HG02884 (cell line): Measurements from ENCODE around the gene CAPN2.
"Not testable (repeated sequence)": the region's sequence is repeated elsewhere in the genome, so short reads cannot be mapped to it uniquely, and the experiment has no call there.

Experiments used
- ATAC-seq: cut with Tn5 transposase; IDR thresholded peaks from one replicate; pipeline ENCODE4 v1.9.1; 2021; ENCODE audit warnings: mild to moderate bottlenecking, moderate library complexity; ENCODE audit not compliant: unreplicated experiment

CAPN2 gene

DNA sequence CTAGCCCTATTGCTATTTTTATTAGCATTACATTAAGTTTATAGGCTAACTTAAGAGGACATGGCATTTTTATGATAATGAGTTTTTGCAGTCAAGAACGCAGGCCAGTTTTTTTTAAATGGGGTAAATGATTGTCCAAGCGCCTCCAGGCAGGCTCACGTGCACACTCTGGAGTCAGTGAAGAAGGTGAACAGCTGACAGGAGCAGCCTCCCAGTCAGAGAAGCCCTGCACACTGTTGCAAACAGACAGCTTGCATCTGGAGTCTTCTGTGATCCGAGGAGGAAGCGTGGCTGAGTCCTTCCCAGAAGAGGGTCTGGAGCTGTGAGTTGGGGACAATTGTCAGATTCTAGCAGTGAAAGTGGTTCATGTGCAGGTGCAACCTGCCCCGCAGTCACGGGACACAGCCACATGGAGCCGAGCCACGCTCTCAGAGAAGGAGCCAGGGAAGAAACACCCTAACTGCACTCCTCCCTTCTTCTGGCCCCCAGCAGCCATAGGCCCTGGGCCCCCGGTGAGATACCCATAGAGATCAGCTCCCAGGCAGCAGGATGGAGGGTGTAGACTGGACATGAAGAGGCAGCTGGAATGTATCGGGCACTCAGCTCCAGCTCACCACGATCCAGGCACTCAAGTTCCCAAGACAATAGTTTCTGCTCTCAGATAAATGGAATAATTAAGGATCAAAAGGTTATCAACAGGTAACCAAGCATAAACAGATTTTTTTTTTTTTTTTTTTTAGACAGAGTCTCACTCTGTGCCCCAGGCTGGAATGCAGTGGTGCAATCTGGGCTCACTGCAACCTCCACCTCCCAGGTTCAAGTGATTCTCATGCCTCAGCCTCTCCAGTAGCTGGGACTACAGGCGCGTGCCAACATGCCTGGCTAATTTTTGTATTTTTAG is 26.4 kb downstream of the CAPN2 start:
- no peak for ATAC-seq

DNA sequence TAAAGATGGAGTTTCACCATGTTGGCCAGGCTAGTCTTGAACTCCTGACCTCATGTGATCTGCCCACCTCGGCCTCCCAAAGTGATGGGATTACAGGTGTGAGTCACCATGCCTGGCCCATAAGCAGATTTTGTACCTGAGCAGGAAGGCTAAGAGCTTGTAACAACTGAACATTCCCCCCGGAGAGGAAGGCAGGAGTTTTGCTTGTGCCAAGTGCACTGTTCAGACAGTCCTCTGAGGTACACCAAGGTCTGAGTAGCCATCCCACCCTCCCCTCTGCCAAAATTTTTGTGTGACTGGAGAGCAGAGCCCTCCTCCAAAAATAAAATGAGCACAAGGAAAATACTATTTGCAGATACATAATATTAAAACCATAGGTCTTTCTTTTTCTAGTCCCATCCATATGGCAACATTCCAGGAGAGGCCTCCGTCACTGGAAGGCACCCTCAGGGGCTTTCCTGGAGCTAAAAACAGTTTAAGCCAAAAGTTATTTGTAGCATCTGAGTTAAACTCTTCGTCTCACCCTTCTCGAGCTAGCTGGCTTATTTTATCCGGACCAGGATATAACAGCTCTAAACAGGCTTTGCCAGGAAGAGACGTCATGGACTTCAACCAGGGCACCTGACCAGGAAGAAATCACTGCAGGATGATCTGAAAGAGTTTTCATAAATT is 27.2 kb downstream of the CAPN2 start:
- ATAC-seq = no peak

GRCh38 chr1:223740038-223740736 is 27.8 kb downstream of the CAPN2 start:
- not testable (repeated sequence) for ATAC-seq

DNA sequence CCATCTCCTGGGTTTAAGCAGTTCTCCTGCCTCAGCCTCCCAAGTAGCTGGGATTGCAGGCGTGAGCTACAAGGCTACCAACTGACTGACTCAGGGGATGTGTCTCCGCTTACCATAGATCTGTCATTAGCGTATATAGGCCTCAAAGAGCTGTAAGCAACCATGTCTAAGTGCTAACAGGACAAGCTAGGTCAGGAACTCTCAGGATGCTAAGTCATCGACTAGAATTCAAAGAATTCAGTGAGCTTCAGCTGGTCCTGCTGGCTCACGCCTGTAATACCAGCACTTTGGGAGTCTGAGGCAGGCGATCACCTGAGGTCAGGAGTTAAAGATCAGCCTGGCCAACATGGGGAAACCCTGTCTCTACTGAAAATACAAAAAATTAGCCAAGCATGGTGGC is 29.5 kb downstream of the CAPN2 start:
- ATAC-seq = no peak

- ATAC-seq = no peak
Observed at GRCh38 chr1:223742856-223743517, 30.6 kb downstream of the CAPN2 start.

GRCh38 chr1:223745731-223746130 is 33.4 kb downstream of the CAPN2 start:
- no peak for ATAC-seq

DNA sequence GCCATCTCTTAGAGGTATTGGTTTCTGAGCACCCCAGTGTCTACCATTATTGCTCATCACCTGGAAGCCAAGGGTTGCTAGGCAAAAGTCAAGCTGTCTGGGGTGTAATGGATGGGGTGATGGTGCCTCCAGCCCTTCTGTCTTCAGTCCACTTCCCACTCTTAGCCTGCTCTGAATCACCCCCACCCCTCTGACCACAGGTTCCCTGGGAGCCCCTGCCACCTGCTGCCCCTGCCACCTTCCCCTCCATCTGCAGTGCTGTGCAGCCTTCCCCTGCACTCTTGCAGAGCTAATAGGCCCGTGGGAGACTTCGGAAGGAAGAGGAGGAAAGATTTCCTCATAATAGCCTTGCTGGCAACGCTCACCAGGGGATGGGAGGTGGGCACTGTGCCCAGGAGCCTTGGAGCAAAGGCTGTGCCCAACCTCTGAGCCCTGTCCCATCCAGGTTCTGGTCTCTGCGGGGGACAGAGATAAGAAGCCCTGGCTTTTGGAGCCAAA is 35.5 kb downstream of the CAPN2 start:
- no peak for ATAC-seq

DNA sequence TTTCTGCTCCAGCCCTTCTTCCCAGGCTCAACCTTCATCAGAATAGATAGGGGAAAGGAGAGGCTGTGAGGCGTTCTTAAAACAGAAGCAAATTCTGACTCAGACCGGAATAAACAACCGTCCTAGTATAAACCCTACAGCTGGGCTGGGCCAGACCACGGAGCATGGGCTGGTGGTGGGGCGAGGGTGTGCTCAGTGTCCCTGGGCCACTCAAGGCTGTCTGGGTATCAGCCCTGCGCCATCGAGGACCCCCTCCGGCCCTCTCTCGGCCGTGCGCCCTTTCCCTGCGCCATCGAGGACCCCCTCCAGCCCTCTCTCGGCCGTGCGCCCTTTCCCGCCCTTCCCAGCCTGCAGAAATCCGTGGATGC is 36.0 kb downstream of the CAPN2 start:
- peak; percentile 60 for ATAC-seq

DNA sequence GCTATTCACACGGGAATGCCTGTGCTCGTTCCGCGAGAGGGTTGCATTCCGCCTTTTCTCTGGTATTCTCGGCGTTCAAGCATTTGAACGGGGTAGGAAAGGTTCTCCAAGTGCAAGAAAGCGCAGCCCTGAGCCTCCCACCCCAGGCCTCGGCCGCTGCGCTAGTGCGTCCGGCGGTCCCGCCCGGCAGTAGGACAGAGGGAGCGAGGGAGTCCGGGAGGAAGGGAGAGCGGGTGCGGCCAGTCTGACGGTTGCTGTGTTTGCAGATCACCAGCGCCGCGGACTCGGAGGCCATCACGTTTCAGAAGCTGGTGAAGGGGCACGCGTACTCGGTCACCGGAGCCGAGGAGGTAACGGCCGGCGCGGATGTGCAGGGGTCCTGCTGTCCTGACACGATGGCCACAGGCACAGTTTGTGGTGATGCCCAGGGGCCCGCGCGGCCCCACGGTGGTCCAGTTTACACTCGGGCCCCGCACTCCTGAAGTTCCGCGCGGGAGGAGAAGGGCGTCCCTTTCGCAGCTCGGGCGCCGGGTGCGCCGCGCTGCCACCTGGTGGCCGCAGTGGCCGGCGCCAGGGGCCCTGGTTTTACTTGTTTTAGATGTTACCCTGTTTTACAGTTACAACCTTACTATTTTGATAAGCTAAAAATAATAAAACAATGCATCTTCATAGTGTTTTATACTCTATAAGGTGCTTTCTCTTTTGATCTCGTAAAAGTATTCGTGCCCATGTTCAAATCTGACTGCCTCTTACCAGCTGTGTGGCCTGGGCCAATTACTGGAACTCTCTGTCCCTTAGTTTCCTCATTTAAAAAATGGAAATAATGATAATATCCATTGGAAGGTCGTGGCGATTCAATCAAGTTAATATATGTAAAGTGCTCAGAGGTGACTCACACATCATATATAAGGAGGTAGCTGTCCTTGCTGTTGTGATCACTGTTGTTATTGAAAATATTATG is 36.7 kb downstream of the CAPN2 start:
- ATAC-seq = peak; percentile 77

- no peak for ATAC-seq
Observed at GRCh38 chr1:223750730-223751570, 38.6 kb downstream of the CAPN2 start.

- no peak for ATAC-seq
Observed at GRCh38 chr1:223751696-223752095, 39.4 kb downstream of the CAPN2 start.

- ATAC-seq = no peak
Observed at GRCh38 chr1:223752721-223753515, 40.6 kb downstream of the CAPN2 start.

DNA sequence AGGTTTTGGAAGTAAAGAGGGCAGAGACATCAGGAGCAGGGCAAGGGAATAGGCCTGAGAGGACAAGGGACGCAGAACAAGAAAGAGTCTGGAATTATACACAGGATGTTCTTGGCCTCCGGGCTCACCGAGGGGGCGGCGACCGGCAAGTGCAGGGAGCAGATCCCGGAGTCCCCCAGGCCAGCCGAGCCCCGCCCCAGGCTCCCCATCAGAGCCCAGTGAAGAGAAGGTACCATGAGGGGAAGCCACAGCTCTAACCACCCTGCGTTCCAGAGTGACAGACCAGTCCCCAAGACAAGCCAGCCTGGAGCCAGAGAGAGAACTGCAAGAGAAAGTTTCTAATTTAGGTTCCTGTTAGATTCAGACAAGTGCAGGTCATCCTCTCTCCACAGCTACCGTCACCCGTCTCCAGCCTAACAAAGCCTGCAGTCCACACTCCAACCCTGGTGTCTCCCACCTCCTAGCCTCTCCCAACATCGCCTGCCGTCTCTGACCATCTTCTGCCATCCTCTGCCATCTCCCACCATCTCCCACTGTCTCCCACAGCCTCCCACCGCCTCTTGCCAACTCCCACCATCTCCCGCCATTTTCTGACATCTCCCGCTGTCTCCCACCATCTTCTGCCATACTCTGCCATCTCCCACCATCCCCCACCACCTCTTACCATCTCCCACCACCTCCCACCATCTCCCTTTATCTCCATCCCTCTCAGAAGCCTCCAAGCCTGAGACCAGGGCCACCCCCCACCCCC is 42.5 kb downstream of the CAPN2 start:
- no peak for ATAC-seq

DNA sequence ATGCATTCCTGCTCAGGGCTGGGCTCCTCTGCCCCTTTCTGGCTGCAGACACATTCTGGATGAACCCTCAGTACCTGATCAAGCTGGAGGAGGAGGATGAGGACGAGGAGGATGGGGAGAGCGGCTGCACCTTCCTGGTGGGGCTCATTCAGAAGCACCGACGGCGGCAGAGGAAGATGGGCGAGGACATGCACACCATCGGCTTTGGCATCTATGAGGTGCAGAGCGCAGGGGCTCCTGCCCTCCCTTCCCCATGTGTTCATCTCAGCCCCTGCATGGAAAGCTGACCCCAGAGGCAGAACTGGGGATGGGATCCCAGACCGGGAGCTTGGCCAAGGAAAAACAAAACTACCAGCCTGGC is 43.1 kb downstream of the CAPN2 start:
- ATAC-seq = no peak

DNA sequence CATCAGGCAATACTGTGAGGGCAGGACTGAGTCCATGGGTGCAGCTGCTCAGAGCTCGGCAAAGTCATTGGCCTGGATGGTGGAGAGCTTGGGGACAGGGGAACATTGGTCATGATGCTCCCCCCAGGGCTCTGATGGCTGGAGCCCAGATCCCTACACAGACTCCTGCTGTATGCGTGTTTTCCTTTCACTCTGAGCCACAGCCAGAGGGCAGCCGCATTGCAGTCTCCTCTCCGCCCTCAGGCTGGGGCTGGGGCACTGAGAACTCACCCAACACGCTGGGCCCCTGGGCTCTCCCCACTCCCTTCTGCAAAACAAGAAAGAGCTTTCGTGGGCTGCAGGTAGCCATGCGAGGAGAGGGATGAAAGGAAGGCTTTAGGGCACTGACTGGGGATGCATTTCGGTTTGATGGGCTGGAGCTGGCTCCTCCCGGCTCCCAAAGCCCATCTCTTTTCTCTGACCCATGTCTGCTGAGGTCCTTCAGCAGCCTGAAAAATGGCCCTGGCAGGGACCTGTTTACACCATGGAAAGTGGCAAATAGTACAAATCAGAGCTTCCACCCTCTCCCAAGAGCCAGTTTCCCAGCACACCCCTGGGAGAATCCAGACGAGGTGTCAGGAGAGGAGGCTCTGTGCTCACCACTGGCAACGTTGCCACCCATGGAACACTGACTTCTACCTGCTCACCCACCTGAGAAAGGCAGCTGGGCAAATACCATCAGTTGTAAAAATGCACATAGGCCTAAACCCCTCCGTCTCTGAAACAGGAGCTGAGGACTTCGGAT is 43.8 kb downstream of the CAPN2 start:
- ATAC-seq = no peak

DNA sequence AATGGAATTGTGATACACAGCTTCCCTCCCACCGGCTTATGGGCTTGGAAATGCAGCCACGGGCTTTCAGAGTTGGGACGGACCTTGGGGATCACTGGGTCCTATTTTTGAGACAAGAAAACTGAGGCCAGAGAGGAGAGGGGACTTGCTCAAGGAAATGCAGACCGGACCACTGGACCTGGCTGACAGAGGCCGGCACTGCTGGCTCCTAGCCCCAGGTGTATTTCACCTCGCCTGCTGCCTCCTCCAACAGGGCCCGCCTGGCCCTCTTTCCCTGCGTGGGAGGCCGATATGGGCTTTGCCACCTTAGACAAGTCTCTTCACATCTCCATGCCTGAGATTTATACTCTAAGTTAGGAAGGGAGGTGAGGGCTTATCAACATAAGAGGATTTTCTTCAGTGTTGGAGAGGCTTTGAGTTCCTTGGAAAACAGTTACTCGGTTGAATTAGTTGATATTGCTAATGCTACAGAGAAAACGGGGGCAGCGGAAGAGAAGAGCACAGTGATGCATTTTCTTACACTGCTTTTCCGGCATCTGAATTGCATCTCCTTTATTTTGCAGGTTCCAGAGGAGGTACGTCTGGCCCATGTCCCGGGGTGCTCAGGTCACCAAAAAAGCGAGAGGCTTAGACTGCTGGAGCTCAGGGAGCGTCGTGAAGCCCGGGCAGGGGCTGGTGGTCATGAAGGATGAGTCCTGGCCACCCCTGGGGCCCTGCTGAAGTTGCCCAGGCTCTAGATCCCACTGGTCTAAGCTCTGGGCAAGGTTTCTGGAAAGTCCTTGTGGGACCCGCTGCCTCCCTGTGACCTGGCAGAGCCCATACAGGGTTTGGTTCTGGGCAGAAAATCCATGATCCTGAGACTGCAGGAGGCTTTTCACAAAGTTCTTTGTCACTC is 44.7 kb downstream of the CAPN2 start:
- no peak for ATAC-seq
